Activated T-cell treated with anti-CD3 and anti-CD28 coated beads for 24 hours (primary cell): ENCODE results near the gene AHSA1.

ENCODE experiments used
- DNase-seq: peaks from one replicate; pipeline ENCODE4 v3.0.0-alpha.2; 2020; ENCODE audit warnings: low read depth

Gene AHSA1

DNA sequence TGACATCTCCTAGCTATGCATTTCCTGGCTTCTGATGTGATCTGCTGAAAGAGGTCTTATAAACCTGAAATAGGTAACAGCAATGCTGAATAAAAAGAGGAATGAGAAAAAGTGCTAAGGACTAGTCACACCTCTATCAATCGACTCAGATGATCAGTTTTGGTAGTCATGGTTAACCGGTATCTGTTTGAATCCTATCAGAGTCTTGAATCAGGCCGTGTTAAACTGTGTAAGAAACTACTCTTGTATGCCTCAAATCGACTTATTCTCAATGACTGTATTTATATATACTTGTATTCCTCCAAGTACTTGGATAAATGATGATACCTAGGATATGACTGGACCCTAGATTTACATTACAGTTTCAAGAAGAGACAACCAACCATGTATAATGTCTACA, 51.5 kb downstream of the AHSA1 start:
- no peak for DNase-seq

DNA sequence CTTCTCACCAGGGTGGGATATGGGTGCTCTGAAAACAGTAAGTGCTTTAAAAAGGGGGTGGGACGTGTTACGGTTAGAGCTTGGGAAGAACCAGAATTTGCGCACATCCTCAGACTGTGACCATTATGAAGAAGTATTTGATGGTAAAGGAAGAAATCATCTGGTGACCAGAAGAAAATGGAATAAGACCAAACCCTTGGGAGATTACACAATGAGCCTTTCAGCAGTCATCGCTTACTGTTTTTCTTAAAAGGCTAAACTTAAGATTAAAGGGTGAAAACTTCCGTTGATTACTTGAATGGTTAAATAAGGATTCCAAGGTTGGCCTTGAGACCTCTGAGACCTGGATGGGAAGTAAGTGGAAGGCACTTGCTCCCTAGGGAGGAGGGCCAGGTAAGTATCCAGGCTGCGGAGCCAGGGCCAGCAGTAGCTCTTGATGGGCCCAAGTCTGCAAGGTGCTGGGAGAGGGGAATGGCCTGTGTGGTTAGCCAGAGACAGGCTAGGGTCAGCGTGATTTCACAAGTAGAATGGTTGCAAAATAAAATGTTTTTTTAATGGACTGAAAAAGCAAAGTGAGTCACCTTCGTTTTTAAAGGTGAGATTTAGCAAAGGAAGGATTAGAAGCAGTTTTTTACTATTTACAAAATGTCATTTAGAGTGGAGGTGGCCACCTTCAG, 53.7 kb downstream of the AHSA1 start:
- DNase-seq = no peak

DNA sequence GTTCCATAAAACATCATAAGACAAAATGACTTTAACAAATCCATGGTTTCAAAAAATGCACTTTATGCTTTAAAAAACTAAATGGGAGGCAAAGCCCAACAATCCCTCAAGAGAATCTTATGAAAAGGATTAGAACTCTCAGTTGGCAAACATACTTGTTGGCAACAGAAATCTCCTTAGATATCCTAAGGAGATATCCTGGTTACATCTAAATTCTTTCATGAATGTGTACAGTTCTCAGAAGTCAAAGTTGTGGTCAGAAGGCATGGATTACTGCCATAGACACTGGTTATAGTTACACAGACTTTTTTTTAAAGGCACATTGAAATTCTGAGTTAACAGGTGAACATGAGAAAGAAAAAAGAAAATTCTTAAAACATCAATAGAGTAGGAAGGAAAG, 58.2 kb downstream of the AHSA1 start:
- DNase-seq = no peak
